MM.1S (cell line): ENCODE data around the gene CXCL17.

Experiments
- CTCF ChIP-seq: fragments of 300-600 bp; sonication (generic); IDR thresholded peaks from 2 replicates; pipeline ENCODE4 v1.5.1; 2016; ENCODE audit warnings: antibody characterized with exemption, low read length, mixed read lengths
- EZH2 ChIP-seq: fragments of 300-600 bp; sonication (generic); optimal IDR thresholded peaks from 2 replicates; pipeline ENCODE3; 2017; ENCODE audit warnings: low read depth, mild to moderate bottlenecking, antibody characterized with exemption, low read length, mixed read lengths
- EZH2phosphoT487 ChIP-seq: fragments of 300-600 bp; sonication (generic); IDR thresholded peaks from 2 replicates; pipeline ENCODE4 v1.6.1; 2018; ENCODE audit warnings: antibody characterized with exemption, low read length

- TF ChIP-seq EZH2phosphoT487 (no peak), EZH2 (no peak), CTCF (no peak)
Measured at GRCh38 chr19:42459926-42460325, 17.2 kb upstream of the CXCL17 start.
